ENCODE data around the gene CCNC.

CCNC gene

GRCh38 chr6:99498421-99498820, 70.0 kb downstream of the CCNC start:
- DNase-seq (ENCODE audit: low read depth, low spot score), result no peak
- in situ Hi-C loops (cut with HindIII; ENCODE audit: low sequenced_read_pairs), result no loop called here
- H3K4me3 ChIP-seq (ENCODE audit: low read depth, low read length), result no peak overlapping the region
- no peak for TF ChIP-seq CTCF (IDR thresholded peaks at IDR 0.05; ENCODE audit: low read depth, low read length)

- in situ Hi-C loops (cut with HindIII; ENCODE audit: low sequenced_read_pairs), result no loop called here
- no peak for TF ChIP-seq CTCF (IDR thresholded peaks at IDR 0.05; ENCODE audit: low read depth, low read length)
- DNase-seq (ENCODE audit: low read depth, low spot score), result no peak
- H3K4me3 ChIP-seq (ENCODE audit: low read depth, low read length), result no peak overlapping the region
These were observed 73.0 kb downstream of the CCNC start for GRCh38 chr6:99495466-99495865.
